Transverse colon (tissue), 3 donors: Measurements from ENCODE around the gene AFAP1L1.

Source experiments
- CTCF ChIP-seq, 5 experiments: fragments of 200-600 bp in 3 of 5; fragments of 450-650 bp in 2 of 5; sonication (generic) in 3 of 5; IDR thresholded peaks; 1 replicate in 2 of 5; 2 replicates in 3 of 5; pipeline ENCODE4 v1.5.1; 2016 to 2017; ENCODE audit warnings: antibody characterized with exemption in 5 of 5, inconsistent platforms in 3 of 5, mild to moderate bottlenecking in 2 of 5, moderate library complexity in 1 of 5
- EP300 ChIP-seq: sonication (generic); formaldehyde crosslinking; IDR thresholded peaks from one replicate; pipeline ENCODE4 v1.6.1; 2017; ENCODE audit warnings: antibody characterized with exemption, low read depth

- no peak for TF ChIP-seq EP300
- TF ChIP-seq CTCF (IDR thresholded peaks at IDR 0.05): no peak
These were observed 74.2 kb downstream of the AFAP1L1 start for GRCh38 chr5:149345892-149346222.
